ELR (cell line): ENCODE results near the gene VILL.
"Not testable (repeated sequence)": the region's sequence is repeated elsewhere in the genome, so short reads cannot be mapped to it uniquely, and the experiment has no call there.

Source experiments
- DNase-seq: peaks from one replicate; pipeline ENCODE4 v3.0.0-alpha.2; 2015; ENCODE audit warnings: low read depth

The VILL gene

GRCh38 chr3:37986479-37987314 is 3.9 kb upstream of the VILL start:
- DNase-seq, result no peak

GRCh38 chr3:37987315-37987697 is 3.3 kb upstream of the VILL start:
- DNase-seq, result no peak

GRCh38 chr3:37987751-37988179 is 2.8 kb upstream of the VILL start:
- no peak for DNase-seq

GRCh38 chr3:37988376-37988775 is 2.2 kb upstream of the VILL start:
- DNase-seq, result not testable (repeated sequence)

GRCh38 chr3:37988931-37989525 is 1.6 kb upstream of the VILL start:
- no peak for DNase-seq

- DNase-seq, result no peak
These were observed 635 bp upstream of the VILL start for GRCh38 chr3:37989821-37990480.

- DNase-seq, result no peak
These were observed 523 bp downstream of the VILL start for GRCh38 chr3:37991109-37991508.

GRCh38 chr3:37991823-37992222 is 1.2 kb downstream of the VILL start:
- no peak for DNase-seq

GRCh38 chr3:37992271-37993066 is 1.9 kb downstream of the VILL start:
- DNase-seq, result no peak

GRCh38 chr3:37993067-37993455 is 2.5 kb downstream of the VILL start:
- no peak for DNase-seq

GRCh38 chr3:37993460-37993819 is 2.9 kb downstream of the VILL start:
- no peak for DNase-seq

GRCh38 chr3:37993820-37994638 is 3.4 kb downstream of the VILL start:
- DNase-seq, result peak; percentile 79

GRCh38 chr3:37994639-37994972 is 4.0 kb downstream of the VILL start:
- no peak for DNase-seq

- no peak for DNase-seq
These were observed 5.4 kb downstream of the VILL start for GRCh38 chr3:37995652-37996641.

- peak; percentile 81 for DNase-seq
These were observed 6.3 kb downstream of the VILL start for GRCh38 chr3:37996785-37997301.

GRCh38 chr3:37997342-37997741 is 6.8 kb downstream of the VILL start:
- no peak for DNase-seq

GRCh38 chr3:37997791-37998370 is 7.3 kb downstream of the VILL start:
- no peak for DNase-seq

GRCh38 chr3:37999836-38000235 is 9.2 kb downstream of the VILL start:
- no peak for DNase-seq

- no peak for DNase-seq
These were observed 9.8 kb downstream of the VILL start for GRCh38 chr3:38000242-38000916.
